Right lobe of liver (tissue), 4 donors: ENCODE results near the gene TSPAN2.

Experiments
- CTCF ChIP-seq, 4 donors: fragments of 200-600 bp in 3 of 4; fragments of 450-650 bp in 1 of 4; IDR thresholded peaks; one replicate each; pipeline versions ENCODE4 v1.5.1 to v1.8.0; 2016 to 2022; ENCODE audit warnings: antibody characterized with exemption in 4 of 4, mild to moderate bottlenecking in 2 of 4
- POLR2A ChIP-seq: fragments of 450-650 bp; IDR thresholded peaks from one replicate; pipeline ENCODE4 v1.6.1; 2017; ENCODE audit warnings: antibody characterized with exemption, mild to moderate bottlenecking
- donor health status: DM: no; HTN: no; CAD: no.
- donor health status: DM: no; HTN: no; CAD: no.
- donor health status: DM: no; HTN: yes; CAD: no.

GRCh38 chr1:115086176-115086830 is 3.0 kb downstream of the TSPAN2 start:
- TF ChIP-seq CTCF (IDR thresholded peaks at IDR 0.05), result no peak
- no peak for TF ChIP-seq POLR2A
